Mammary epithelial cell (primary cell): ENCODE measurements around the gene NF1.

ENCODE experiments used
- EZH2 ChIP-seq: IDR thresholded peaks from 2 replicates; pipeline ENCODE4 v1.6.1; 2012; ENCODE audit warnings: low read length, inconsistent platforms, borderline replicate concordance
- TF ChIP-seq, protein P1 (sequence below), 2 donors: IDR thresholded peaks in 1 of 2; conservative IDR thresholded peaks in 1 of 2; 2 replicates each; pipeline ENCODE4 v1.5.1; 2011 to 2012; ENCODE audit warnings: inconsistent platforms in 2 of 2, low read length in 2 of 2, mild to moderate bottlenecking in 2 of 2, control low read depth in 1 of 2, low read depth in 1 of 2; ENCODE audit not compliant: insufficient read depth in 1 of 2; ENCODE audit errors: extremely low read depth in 1 of 2

GRCh38 chr17:31048142-31048541 lies 46.6 kb upstream of the NF1 start:
- TF ChIP-seq, protein P1, sequence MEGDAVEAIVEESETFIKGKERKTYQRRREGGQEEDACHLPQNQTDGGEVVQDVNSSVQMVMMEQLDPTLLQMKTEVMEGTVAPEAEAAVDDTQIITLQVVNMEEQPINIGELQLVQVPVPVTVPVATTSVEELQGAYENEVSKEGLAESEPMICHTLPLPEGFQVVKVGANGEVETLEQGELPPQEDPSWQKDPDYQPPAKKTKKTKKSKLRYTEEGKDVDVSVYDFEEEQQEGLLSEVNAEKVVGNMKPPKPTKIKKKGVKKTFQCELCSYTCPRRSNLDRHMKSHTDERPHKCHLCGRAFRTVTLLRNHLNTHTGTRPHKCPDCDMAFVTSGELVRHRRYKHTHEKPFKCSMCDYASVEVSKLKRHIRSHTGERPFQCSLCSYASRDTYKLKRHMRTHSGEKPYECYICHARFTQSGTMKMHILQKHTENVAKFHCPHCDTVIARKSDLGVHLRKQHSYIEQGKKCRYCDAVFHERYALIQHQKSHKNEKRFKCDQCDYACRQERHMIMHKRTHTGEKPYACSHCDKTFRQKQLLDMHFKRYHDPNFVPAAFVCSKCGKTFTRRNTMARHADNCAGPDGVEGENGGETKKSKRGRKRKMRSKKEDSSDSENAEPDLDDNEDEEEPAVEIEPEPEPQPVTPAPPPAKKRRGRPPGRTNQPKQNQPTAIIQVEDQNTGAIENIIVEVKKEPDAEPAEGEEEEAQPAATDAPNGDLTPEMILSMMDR (conservative IDR thresholded peaks at IDR 0.05 in 1 of 2, IDR thresholded peaks at IDR 0.05 in 1 of 2; ENCODE audit: extremely low read depth in 1 of 2, insufficient read depth in 1 of 2, low read depth in 1 of 2, low read length in 2 of 2) = no peak
- TF ChIP-seq EZH2 = no peak
